Smooth muscle cell (in vitro differentiated cells): ENCODE data around the gene MANBA. TPM values are rescaled to one million over a fixed set of nuclear protein-coding genes. Genes with fewer than 3 reads are reported as not detected.
"Not testable (repeated sequence)": the region's sequence is repeated elsewhere in the genome, so short reads cannot be mapped to it uniquely, and the experiment has no call there.

Experiments used
- DNase-seq: peaks from one replicate; lab custom pipeline; 2025; ENCODE audit not compliant: unreplicated experiment; lab: John Stamatoyannopoulos, UW
- H2AFZ ChIP-seq: fragments of 200-600 bp; sonication (generic); 2 replicates; pipeline ENCODE4 v1.6.0; 2016; ENCODE audit warnings: antibody characterized with exemption, low read depth, mild to moderate bottlenecking
- H3F3A ChIP-seq: fragments of 200-600 bp; sonication (generic); 2 replicates; pipeline ENCODE4 v1.6.0; 2017; ENCODE audit warnings: antibody characterized with exemption, low read depth
- H3K27ac ChIP-seq: fragments of 200-600 bp; sonication (generic); 2 replicates; pipeline ENCODE4 v1.5.1; 2016; ENCODE audit warnings: low read depth, mild to moderate bottlenecking
- H3K27me3 ChIP-seq: fragments of 200-600 bp; sonication (generic); 2 replicates; pipeline ENCODE4 v1.6.1; 2016; ENCODE audit warnings: low read depth, mild to moderate bottlenecking
- H3K36me3 ChIP-seq: fragments of 200-600 bp; sonication (generic); 2 replicates; pipeline ENCODE4 v1.5.1; 2016; ENCODE audit warnings: low read depth
- H3K4me1 ChIP-seq: fragments of 200-600 bp; sonication (generic); 2 replicates; pipeline ENCODE4 v1.5.1; 2016; ENCODE audit warnings: low read depth
- H3K4me2 ChIP-seq: fragments of 200-600 bp; sonication (generic); 2 replicates; pipeline ENCODE4 v1.6.0; 2016; ENCODE audit warnings: mild to moderate bottlenecking
- H3K4me3 ChIP-seq: fragments of 200-600 bp; sonication (generic); 2 replicates; pipeline ENCODE4 v1.5.1; 2016; ENCODE audit warnings: mild to moderate bottlenecking
- H3K79me2 ChIP-seq: fragments of 200-600 bp; sonication (generic); 2 replicates; pipeline ENCODE4 v1.6.0; 2016; ENCODE audit warnings: low read depth, mild to moderate bottlenecking
- H3K9ac ChIP-seq: fragments of 200-600 bp; sonication (generic); 2 replicates; pipeline ENCODE4 v1.6.0; 2016; ENCODE audit warnings: low read depth
- H3K9me3 ChIP-seq: fragments of 200-600 bp; sonication (generic); replicated peaks from 2 replicates; pipeline ENCODE4 v1.5.1; 2016; ENCODE audit warnings: low read depth
- H4K20me1 ChIP-seq: fragments of 200-600 bp; sonication (generic); 2 replicates; pipeline ENCODE4 v1.6.0; 2016; ENCODE audit warnings: low read depth
- WGBS: methylation state at CpG from one replicate; pipeline ENCODE4 v1.1.7; 2016; ENCODE audit warnings: low lambda C conversion rate; 5-methylcytosine and 5-hydroxymethylcytosine counted together
- polyA plus RNA-seq: library from polyadenylated mRNA; unstranded; fragments of >200 nt; fragmentation: Nextera tagmentation; extraction: Ambion mirVana; gene quantifications from 2 replicates; pipeline ENCODE4 v1.2.1, GENCODE V29; 2016
- total RNA-seq: library from RNA; depleted of rRNA; stranded (reverse); fragments of >200 nt; gene quantifications from 2 replicates; pipeline ENCODE4 v1.2.3, GENCODE V29; 2014
- TF ChIP-seq, protein P1 (sequence below): fragments of 200-600 bp; sonication (generic); IDR thresholded peaks from 2 replicates; pipeline ENCODE4 v1.5.1; 2017; ENCODE audit warnings: borderline replicate concordance, mild to moderate bottlenecking, antibody characterized with exemption; ENCODE audit not compliant: insufficient read depth, poor library complexity, severe bottlenecking

MANBA gene
- total and polyA plus RNA-seq, 2 experiments from 2014 or later: 58.1 to 99.9 TPM

DNA sequence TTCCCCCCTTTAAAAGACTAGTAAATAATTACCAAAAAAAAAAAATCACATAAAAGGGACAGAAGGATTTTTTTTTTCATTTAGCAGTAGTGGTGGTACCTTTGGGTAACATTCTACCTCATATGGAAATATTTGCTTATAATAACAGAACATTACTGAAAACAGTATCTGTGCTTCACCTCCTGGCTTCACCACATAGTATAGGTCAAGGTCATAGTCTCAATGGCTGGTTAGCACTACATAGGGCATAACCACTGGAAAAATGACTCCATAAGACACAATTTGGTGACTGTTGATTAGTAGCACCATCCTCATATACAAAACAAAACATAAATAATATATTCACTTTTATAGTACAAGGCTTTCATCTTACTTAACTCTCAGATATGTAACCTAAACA lies 34.7 kb downstream of the MANBA start:
- no peaks in the 10 kb centered on the region for H3K27me3 ChIP-seq
- TF ChIP-seq, protein P1, sequence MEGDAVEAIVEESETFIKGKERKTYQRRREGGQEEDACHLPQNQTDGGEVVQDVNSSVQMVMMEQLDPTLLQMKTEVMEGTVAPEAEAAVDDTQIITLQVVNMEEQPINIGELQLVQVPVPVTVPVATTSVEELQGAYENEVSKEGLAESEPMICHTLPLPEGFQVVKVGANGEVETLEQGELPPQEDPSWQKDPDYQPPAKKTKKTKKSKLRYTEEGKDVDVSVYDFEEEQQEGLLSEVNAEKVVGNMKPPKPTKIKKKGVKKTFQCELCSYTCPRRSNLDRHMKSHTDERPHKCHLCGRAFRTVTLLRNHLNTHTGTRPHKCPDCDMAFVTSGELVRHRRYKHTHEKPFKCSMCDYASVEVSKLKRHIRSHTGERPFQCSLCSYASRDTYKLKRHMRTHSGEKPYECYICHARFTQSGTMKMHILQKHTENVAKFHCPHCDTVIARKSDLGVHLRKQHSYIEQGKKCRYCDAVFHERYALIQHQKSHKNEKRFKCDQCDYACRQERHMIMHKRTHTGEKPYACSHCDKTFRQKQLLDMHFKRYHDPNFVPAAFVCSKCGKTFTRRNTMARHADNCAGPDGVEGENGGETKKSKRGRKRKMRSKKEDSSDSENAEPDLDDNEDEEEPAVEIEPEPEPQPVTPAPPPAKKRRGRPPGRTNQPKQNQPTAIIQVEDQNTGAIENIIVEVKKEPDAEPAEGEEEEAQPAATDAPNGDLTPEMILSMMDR: no peak
- no peak overlapping the region for H3K4me2 ChIP-seq
- peaks cover 40% of the 10 kb centered on the region for H3K79me2 ChIP-seq
- no peaks in the 10 kb centered on the region for H4K20me1 ChIP-seq
- no peak overlapping the region for H3K4me3 ChIP-seq
- H3K9me3 ChIP-seq: no peaks in the 10 kb centered on the region
- no peaks in the 10 kb centered on the region for H3F3A ChIP-seq
- peaks cover 5% of the 10 kb centered on the region for H3K36me3 ChIP-seq
- no peak overlapping the region for H3K9ac ChIP-seq
- H2AFZ ChIP-seq: no peak overlapping the region
- no peak for DNase-seq
- no peaks in the 10 kb centered on the region for H3K4me1 ChIP-seq
- no peak overlapping the region for H3K27ac ChIP-seq

DNA sequence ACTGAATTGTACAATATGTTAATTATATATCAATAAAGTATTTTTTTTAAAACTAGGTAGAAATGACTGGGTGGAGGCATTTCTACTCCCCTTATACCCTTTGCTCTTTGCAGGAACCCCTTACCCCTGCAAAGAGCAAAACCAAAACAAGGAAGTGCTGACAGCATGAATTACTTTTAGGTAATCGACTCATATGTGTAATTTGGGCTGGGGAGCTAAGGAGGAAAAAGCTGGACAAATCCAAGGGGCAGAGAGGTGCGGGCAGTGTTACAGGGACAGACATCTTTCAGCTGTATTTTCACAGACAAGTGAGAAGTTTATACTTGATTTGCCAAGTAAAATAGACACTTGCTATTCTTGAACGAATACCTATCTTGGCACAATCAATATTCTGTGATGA lies 35.5 kb downstream of the MANBA start:
- Histone ChIP-seq H3K36me3 (peaks cover 5% of the 10 kb centered on the region), H3K4me1 (no peaks in the 10 kb centered on the region), H3K79me2 (peaks cover 33% of the 10 kb centered on the region), H2AFZ (no peak overlapping the region), H3K4me2 (no peak overlapping the region), H3K27ac (no peak overlapping the region), H3K27me3 (no peaks in the 10 kb centered on the region), H3F3A (no peaks in the 10 kb centered on the region), H4K20me1 (no peaks in the 10 kb centered on the region), H3K9ac (no peak overlapping the region), H3K9me3 (no peaks in the 10 kb centered on the region), H3K4me3 (no peak overlapping the region)
- WGBS: 91% methylated on average over 3 of the region's 3 CpGs
- TF ChIP-seq, protein P1: no peak
- no peak for DNase-seq

- Histone ChIP-seq H3K36me3 (peaks cover 5% of the 10 kb centered on the region), H3K9me3 (no peaks in the 10 kb centered on the region), H2AFZ (no peak overlapping the region), H3K4me2 (no peak overlapping the region), H3K4me3 (no peak overlapping the region), H4K20me1 (no peaks in the 10 kb centered on the region), H3K27me3 (no peaks in the 10 kb centered on the region), H3K9ac (no peak overlapping the region), H3F3A (peaks cover 8% of the 10 kb centered on the region), H3K4me1 (no peaks in the 10 kb centered on the region), H3K79me2 (peaks cover 33% of the 10 kb centered on the region), H3K27ac (peak overlapping the region; percentile 27)
- TF ChIP-seq, protein P1: no peak
- no peak for DNase-seq
Measured at GRCh38 chr4:102723511-102723910, 37.3 kb downstream of the MANBA start.

GRCh38 chr4:102722740-102723139 lies 38.0 kb downstream of the MANBA start:
- H3K4me3 ChIP-seq: no peak overlapping the region
- peaks cover 33% of the 10 kb centered on the region for H3K79me2 ChIP-seq
- H3F3A ChIP-seq: peaks cover 8% of the 10 kb centered on the region
- no peak overlapping the region for H3K4me2 ChIP-seq
- no peaks in the 10 kb centered on the region for H4K20me1 ChIP-seq
- no peak overlapping the region for H3K9ac ChIP-seq
- no peaks in the 10 kb centered on the region for H3K27me3 ChIP-seq
- no peak overlapping the region for H2AFZ ChIP-seq
- TF ChIP-seq, protein P1: no peak
- peaks cover 5% of the 10 kb centered on the region for H3K36me3 ChIP-seq
- peak overlapping the region; percentile 27 for H3K27ac ChIP-seq
- H3K9me3 ChIP-seq: no peaks in the 10 kb centered on the region
- no peak for DNase-seq
- H3K4me1 ChIP-seq: no peaks in the 10 kb centered on the region
- WGBS: 93% methylated on average over 8 of the region's 8 CpGs

DNA sequence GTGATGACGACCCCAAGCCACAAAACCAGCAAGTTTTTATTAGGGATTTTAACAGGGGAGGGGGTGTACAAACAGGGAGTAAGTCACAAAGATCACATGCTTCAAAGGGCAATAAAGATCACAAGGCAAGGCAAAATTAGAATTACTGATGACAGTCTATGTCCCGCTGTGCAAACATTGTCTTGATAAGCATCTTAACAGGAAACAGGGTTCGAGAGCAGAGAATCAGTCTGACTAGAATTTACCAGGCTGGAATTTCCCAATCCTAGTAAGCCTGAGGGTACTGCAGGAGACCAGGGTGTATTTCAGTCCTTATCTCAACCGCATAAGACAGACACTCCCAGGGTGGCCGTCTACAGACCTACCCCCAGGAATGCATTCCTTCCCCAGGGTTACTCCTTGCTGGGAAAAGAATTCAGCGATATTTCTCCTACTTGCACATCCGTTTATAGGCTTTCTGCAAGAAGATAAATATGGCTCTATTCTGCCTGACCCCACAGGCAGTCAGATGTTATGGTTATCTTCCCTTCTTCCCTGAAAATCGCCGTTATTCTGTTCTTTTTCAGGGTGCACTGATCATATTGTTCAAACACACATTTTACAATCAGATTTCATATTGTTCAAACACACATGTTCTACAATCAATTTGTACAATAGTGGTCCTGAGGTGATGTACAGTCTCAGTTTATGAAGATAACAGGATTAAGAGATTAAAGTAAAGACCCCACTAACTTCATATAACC lies 41.8 kb downstream of the MANBA start:
- H3K79me2 ChIP-seq, H4K20me1 ChIP-seq, H3K9me3 ChIP-seq, H2AFZ ChIP-seq, H3K36me3 ChIP-seq, H3K4me1 ChIP-seq, H3F3A ChIP-seq, H3K27me3 ChIP-seq, H3K4me3 ChIP-seq, DNase-seq: not testable (repeated sequence)
- 25% methylated on average over 9 of the region's 9 CpGs for WGBS
- Histone ChIP-seq H3K27ac (peak overlapping the region; percentile 94), H3K4me2 (peak overlapping the region; percentile 43), H3K9ac (peak overlapping the region; percentile 83)
